ENCODE results near the gene DYNLT2B. TPM values are rescaled to one million over a fixed set of nuclear protein-coding genes. Genes with fewer than 3 reads are reported as not detected.

The DYNLT2B gene
- total and polyA plus RNA-seq, 2 donors (not counting 1 experiment from before 2014, with no cell fraction given) = 9.1 to 13.0 TPM

GRCh38 chr3:196281962-196282361, 36.1 kb downstream of the DYNLT2B start:
- Histone ChIP-seq H3K4me1 (ENCODE audit: control insufficient read depth, extremely low read depth, insufficient read depth, low read length) (peaks cover 9% of the 10 kb centered on the region), H3K27me3 (ENCODE audit: control insufficient read depth, insufficient read depth, low read length) (no peaks in the 10 kb centered on the region), H4K20me1 (ENCODE audit: control insufficient read depth, extremely low read depth, insufficient read depth, low read length) (peaks cover 1% of the 10 kb centered on the region)

GRCh38 chr3:196280689-196281440, 37.2 kb downstream of the DYNLT2B start:
- Histone ChIP-seq H3K4me1 (ENCODE audit: control insufficient read depth, extremely low read depth, insufficient read depth, low read length) (peaks cover 7% of the 10 kb centered on the region), H3K9ac (ENCODE audit: insufficient read depth, low read length) (no peak overlapping the region), H3K27me3 (ENCODE audit: control insufficient read depth, insufficient read depth, low read length) (no peaks in the 10 kb centered on the region), H3K36me3 (ENCODE audit: control insufficient read depth, insufficient read depth, low read length) (no peaks in the 10 kb centered on the region), H3K79me2 (ENCODE audit: control insufficient read depth, insufficient read depth, low read length) (peaks cover 68% of the 10 kb centered on the region), H3K27ac (ENCODE audit: insufficient read depth, low read length) (no peak overlapping the region), H3K9me3 (ENCODE audit: control insufficient read depth, insufficient read depth, low read depth, low read length) (no peaks in the 10 kb centered on the region), H3K4me2 (ENCODE audit: extremely low read depth, insufficient read depth, low read length) (no peak overlapping the region), H4K20me1 (ENCODE audit: control insufficient read depth, extremely low read depth, insufficient read depth, low read length) (peaks cover 1% of the 10 kb centered on the region), H2AFZ (ENCODE audit: low read length) (no peak overlapping the region), H3K4me3 (replicated peaks in 1 of 4; ENCODE audit: control extremely low read depth in 1 of 4, insufficient read depth in 1 of 4, low read depth in 3 of 4, low read length in 4 of 4) (no peak overlapping the region)
- TF ChIP-seq, protein P1, sequence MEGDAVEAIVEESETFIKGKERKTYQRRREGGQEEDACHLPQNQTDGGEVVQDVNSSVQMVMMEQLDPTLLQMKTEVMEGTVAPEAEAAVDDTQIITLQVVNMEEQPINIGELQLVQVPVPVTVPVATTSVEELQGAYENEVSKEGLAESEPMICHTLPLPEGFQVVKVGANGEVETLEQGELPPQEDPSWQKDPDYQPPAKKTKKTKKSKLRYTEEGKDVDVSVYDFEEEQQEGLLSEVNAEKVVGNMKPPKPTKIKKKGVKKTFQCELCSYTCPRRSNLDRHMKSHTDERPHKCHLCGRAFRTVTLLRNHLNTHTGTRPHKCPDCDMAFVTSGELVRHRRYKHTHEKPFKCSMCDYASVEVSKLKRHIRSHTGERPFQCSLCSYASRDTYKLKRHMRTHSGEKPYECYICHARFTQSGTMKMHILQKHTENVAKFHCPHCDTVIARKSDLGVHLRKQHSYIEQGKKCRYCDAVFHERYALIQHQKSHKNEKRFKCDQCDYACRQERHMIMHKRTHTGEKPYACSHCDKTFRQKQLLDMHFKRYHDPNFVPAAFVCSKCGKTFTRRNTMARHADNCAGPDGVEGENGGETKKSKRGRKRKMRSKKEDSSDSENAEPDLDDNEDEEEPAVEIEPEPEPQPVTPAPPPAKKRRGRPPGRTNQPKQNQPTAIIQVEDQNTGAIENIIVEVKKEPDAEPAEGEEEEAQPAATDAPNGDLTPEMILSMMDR (conservative IDR thresholded peaks at IDR 0.05 in 1 of 2, IDR thresholded peaks at IDR 0.05 in 1 of 2; ENCODE audit: low read depth in 1 of 2, low read length in 2 of 2) = no peak
- TF ChIP-seq EZH2 (IDR thresholded peaks at IDR 0.05; ENCODE audit: low read length, missing control alignments) = no peak
- peak in 1 of 2 donors; percentile 29 for DNase-seq (ENCODE audit: low read depth in 2 of 2)

More at GRCh38 chr3:196281962-196282361, 36.1 kb downstream of the DYNLT2B start:
- no peak overlapping the region for H3K4me2 ChIP-seq (ENCODE audit: extremely low read depth, insufficient read depth, low read length)
- H3K9me3 ChIP-seq (ENCODE audit: control insufficient read depth, insufficient read depth, low read depth, low read length) = no peaks in the 10 kb centered on the region
- no peak overlapping the region for H3K9ac ChIP-seq (ENCODE audit: insufficient read depth, low read length)
- no peaks in the 10 kb centered on the region for H3K36me3 ChIP-seq (ENCODE audit: control insufficient read depth, insufficient read depth, low read length)
- peaks cover 76% of the 10 kb centered on the region for H3K79me2 ChIP-seq (ENCODE audit: control insufficient read depth, insufficient read depth, low read length)
- H2AFZ ChIP-seq (ENCODE audit: low read length) = no peak overlapping the region
- no peak overlapping the region for H3K27ac ChIP-seq (ENCODE audit: insufficient read depth, low read length)
- TF ChIP-seq EZH2 (IDR thresholded peaks at IDR 0.05; ENCODE audit: low read length, missing control alignments) = no peak
- TF ChIP-seq, protein P1 (conservative IDR thresholded peaks at IDR 0.05 in 1 of 2, IDR thresholded peaks at IDR 0.05 in 1 of 2; ENCODE audit: low read depth in 1 of 2, low read length in 2 of 2) = no peak
- H3K4me3 ChIP-seq (replicated peaks in 1 of 4; ENCODE audit: control extremely low read depth in 1 of 4, insufficient read depth in 1 of 4, low read depth in 3 of 4, low read length in 4 of 4) = no peak overlapping the region
- no peak for DNase-seq (ENCODE audit: low read depth in 2 of 2)

- Histone ChIP-seq H3K27ac (ENCODE audit: insufficient read depth, low read length) (no peak overlapping the region), H3K9ac (ENCODE audit: insufficient read depth, low read length) (no peak overlapping the region), H4K20me1 (ENCODE audit: control insufficient read depth, extremely low read depth, insufficient read depth, low read length) (no peaks in the 10 kb centered on the region), H3K4me2 (ENCODE audit: extremely low read depth, insufficient read depth, low read length) (no peak overlapping the region), H3K79me2 (ENCODE audit: control insufficient read depth, insufficient read depth, low read length) (peaks cover 49% of the 10 kb centered on the region), H3K27me3 (ENCODE audit: control insufficient read depth, insufficient read depth, low read length) (no peaks in the 10 kb centered on the region), H3K4me1 (ENCODE audit: control insufficient read depth, extremely low read depth, insufficient read depth, low read length) (peaks cover 5% of the 10 kb centered on the region), H3K36me3 (ENCODE audit: control insufficient read depth, insufficient read depth, low read length) (peaks cover 8% of the 10 kb centered on the region), H3K9me3 (ENCODE audit: control insufficient read depth, insufficient read depth, low read depth, low read length) (no peaks in the 10 kb centered on the region), H2AFZ (ENCODE audit: low read length) (no peak overlapping the region), H3K4me3 (replicated peaks in 1 of 4; ENCODE audit: control extremely low read depth in 1 of 4, insufficient read depth in 1 of 4, low read depth in 3 of 4, low read length in 4 of 4) (no peak overlapping the region)
- DNase-seq (ENCODE audit: low read depth in 2 of 2) = peak in 1 of 2 donors; percentile 45
- TF ChIP-seq EZH2 (IDR thresholded peaks at IDR 0.05; ENCODE audit: low read length, missing control alignments) = no peak
- TF ChIP-seq, protein P1 (conservative IDR thresholded peaks at IDR 0.05 in 1 of 2, IDR thresholded peaks at IDR 0.05 in 1 of 2; ENCODE audit: low read depth in 1 of 2, low read length in 2 of 2) = no peak
Observed at GRCh38 chr3:196275126-196275525, 42.9 kb downstream of the DYNLT2B start.
